Activated T-cell treated with anti-CD3 and anti-CD28 coated beads, Interleukin-2, amount 50 U/mL, for 4 hours (primary cell): ENCODE data around the gene IRF7. TPM values are rescaled to one million over a fixed set of nuclear protein-coding genes. Genes with fewer than 3 reads are reported as not detected.

ENCODE experiments used
- ATAC-seq, 2 donors: fragments of 200-7000 bp; cut with Tn5 transposase; one replicate each; pipeline ENCODE4 v1.10.0; 2021
- DNase-seq: peaks from one replicate; pipeline ENCODE4 v3.0.0-alpha.2; 2020
- H3K27me3 Mint-ChIP-seq: one replicate; pipeline ENCODE4 v1.8.0; 2021; ENCODE audit warnings: low read depth, mixed read lengths
- H3K36me3 Mint-ChIP-seq: one replicate; pipeline ENCODE4 v1.8.0; 2022; ENCODE audit warnings: mixed read lengths; ENCODE audit not compliant: insufficient read depth
- H3K4me1 Mint-ChIP-seq: one replicate; pipeline ENCODE4 v1.8.0; 2021; ENCODE audit warnings: low read depth, mixed read lengths
- H3K4me3 Mint-ChIP-seq: one replicate; pipeline ENCODE4 v1.8.0; 2021; ENCODE audit warnings: mild to moderate bottlenecking, moderate library complexity, mixed read lengths
- H3K9me3 Mint-ChIP-seq: one replicate; pipeline ENCODE4 v1.8.0; 2021; ENCODE audit warnings: mixed read lengths
- total RNA-seq, 3 donors: library from RNA; stranded (reverse); gene quantifications; one replicate each; pipeline ENCODE4 v1.2.1, GENCODE V29; 2021

Gene IRF7
- total RNA-seq, 3 donors from 2014 or later = 16.3 to 26.7 (median 17.7) TPM

DNA sequence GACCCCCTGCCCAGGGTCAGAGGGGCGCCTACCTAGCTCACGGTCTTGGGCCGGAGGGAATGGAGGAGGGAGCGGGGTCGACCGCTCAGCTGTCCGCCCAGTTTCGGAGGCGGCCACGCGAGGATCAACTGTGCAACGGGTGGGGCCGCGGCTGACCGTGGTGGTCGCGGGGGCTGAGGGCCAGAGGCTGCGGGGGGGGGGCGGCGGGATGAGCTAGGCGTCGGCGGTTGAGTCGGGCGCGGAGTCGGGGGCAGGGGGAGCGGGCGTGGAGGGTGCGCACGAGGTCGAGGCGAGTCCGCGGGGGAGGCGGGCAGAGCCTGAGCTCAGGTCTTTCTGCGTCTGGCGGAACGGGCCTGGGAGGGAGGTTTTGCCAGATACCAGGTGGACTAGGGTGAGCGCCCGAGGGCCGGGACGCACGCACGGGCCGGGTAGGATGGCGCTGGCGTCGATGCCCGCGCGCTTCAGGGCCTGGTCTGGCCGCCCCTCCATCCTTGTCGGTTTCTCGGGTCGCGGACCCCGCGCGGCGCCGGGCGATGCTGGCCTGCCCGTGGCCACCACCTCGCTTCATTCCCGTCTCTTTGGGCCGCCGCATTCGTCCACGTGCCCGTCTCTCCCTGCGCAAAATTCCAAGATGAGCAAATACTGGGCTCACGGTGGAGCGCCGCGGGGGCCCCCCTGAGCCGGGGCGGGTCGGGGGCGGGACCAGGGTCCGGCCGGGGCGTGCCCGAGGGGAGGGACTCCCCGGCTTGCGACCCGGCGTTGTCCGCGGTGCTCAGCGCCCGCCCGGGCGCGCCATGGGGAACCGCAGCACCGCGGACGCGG, 21.0 kb upstream of the IRF7 start, which contains the start of gene DRD4:
TSS of gene DRD4 (plus strand) at position 759 of the 822 bp plus-strand sequence. CDS start at position 795, 36 bp downstream.
- ATAC-seq (peak in 1 of 2 donors; percentile 29), DNase-seq (no peak)
- H3K36me3 Mint-ChIP-seq = no peaks in the 10 kb centered on the region
- no peaks in the 10 kb centered on the region for H3K9me3 Mint-ChIP-seq
- H3K4me1 Mint-ChIP-seq = peaks cover 15% of the 10 kb centered on the region
- peaks cover 32% of the 10 kb centered on the region for H3K27me3 Mint-ChIP-seq
- no peak within 1 kb of the TSS for H3K4me3 Mint-ChIP-seq

- DNase-seq (no peak), ATAC-seq (no peak)
- Mint-ChIP-seq H3K36me3 (no peaks in the 10 kb centered on the region), H3K9me3 (no peaks in the 10 kb centered on the region), H3K4me3 (no peak overlapping the region), H3K27me3 (peaks cover 32% of the 10 kb centered on the region), H3K4me1 (peaks cover 15% of the 10 kb centered on the region)
Observed at GRCh38 chr11:635945-636510, 20.3 kb upstream of the IRF7 start.

GRCh38 chr11:630871-631270, 15.1 kb upstream of the IRF7 start:
- DNase-seq = no peak
- H3K9me3 Mint-ChIP-seq = no peaks in the 10 kb centered on the region
- peaks cover 21% of the 10 kb centered on the region for H3K4me1 Mint-ChIP-seq
- no peaks in the 10 kb centered on the region for H3K36me3 Mint-ChIP-seq
- peaks cover 29% of the 10 kb centered on the region for H3K27me3 Mint-ChIP-seq
- no peak for ATAC-seq
- H3K4me3 Mint-ChIP-seq = no peak overlapping the region

GRCh38 chr11:629237-629583, 13.5 kb upstream of the IRF7 start:
- no peaks in the 10 kb centered on the region for H3K36me3 Mint-ChIP-seq
- peak overlapping the region; percentile 48 for H3K4me3 Mint-ChIP-seq
- H3K27me3 Mint-ChIP-seq = peaks cover 37% of the 10 kb centered on the region
- ATAC-seq (peak in 1 of 2 donors; percentile 22), DNase-seq (no peak)
- H3K4me1 Mint-ChIP-seq = peaks cover 21% of the 10 kb centered on the region
- no peaks in the 10 kb centered on the region for H3K9me3 Mint-ChIP-seq

- ATAC-seq (no peak), DNase-seq (no peak)
- peak overlapping the region; percentile 55 for H3K4me3 Mint-ChIP-seq
- peaks cover 37% of the 10 kb centered on the region for H3K27me3 Mint-ChIP-seq
- peaks cover 21% of the 10 kb centered on the region for H3K4me1 Mint-ChIP-seq
- no peaks in the 10 kb centered on the region for H3K9me3 Mint-ChIP-seq
- H3K36me3 Mint-ChIP-seq = no peaks in the 10 kb centered on the region
Observed at GRCh38 chr11:628056-628455, 12.3 kb upstream of the IRF7 start.

DNA sequence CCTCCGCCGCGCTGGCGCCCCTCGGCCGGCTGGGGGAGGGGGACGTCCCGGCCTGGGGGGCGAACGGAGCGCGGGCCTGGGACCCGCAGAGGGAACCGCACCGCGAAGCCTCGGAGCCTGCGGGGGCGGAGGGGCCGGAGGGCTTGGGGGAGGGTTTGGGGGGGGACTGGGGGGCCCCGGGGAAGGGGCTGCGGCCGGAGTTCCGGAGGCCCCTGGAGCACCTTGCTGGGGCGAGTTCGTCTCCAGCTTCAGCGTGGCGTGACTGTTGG, 11.5 kb upstream of the IRF7 start:
- Mint-ChIP-seq H3K9me3 (no peaks in the 10 kb centered on the region), H3K36me3 (no peaks in the 10 kb centered on the region), H3K4me3 (no peak overlapping the region), H3K27me3 (peaks cover 37% of the 10 kb centered on the region), H3K4me1 (peaks cover 21% of the 10 kb centered on the region)
- DNase-seq (no peak), ATAC-seq (no peak)

GRCh38 chr11:626475-627307, 10.9 kb upstream of the IRF7 start, which contains the start of gene SCT:
SCT (minus strand) TSS chr11:627181; CDS start chr11:627143, 38 bp downstream.
- DNase-seq (no peak), ATAC-seq (no peak)
- Mint-ChIP-seq H3K36me3 (no peaks in the 10 kb centered on the region), H3K27me3 (peaks cover 37% of the 10 kb centered on the region), H3K4me3 (no peak within 1 kb of the TSS), H3K9me3 (no peaks in the 10 kb centered on the region), H3K4me1 (peaks cover 21% of the 10 kb centered on the region)

DNA sequence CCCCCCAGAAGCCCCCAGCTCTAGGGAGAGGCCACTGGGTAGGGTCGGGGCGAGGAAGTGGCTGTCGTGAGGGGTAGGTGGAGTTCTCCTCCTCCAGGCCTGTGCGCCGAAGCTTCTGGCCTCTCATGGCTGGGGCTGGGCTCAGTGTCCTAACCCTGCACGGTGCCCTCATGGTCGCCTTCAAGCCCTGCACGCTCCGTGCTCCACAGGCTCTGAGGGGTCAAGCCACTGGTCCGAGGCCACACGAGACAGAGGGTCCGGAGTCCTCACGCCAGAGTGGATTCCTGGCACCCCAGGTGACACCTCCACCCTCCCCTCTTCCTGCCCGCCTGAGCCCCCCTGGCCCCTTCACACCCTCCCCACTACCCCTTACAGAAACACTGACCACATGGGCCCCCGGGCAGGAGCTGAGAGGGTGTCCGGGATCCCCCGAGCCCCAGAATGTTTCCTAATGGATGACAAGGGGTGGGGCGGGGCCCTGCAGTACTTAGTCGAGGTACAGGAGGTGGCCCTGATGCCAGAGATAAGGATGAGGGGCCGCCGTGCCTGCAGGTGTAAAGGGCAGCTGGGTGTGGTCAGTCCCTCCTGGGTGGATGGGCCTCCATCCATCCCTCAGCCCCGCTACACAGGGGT, 10.0 kb upstream of the IRF7 start:
- ATAC-seq (no peak), DNase-seq (no peak)
- Mint-ChIP-seq H3K4me3 (no peak overlapping the region), H3K36me3 (no peaks in the 10 kb centered on the region), H3K9me3 (no peaks in the 10 kb centered on the region), H3K4me1 (peaks cover 21% of the 10 kb centered on the region), H3K27me3 (peaks cover 37% of the 10 kb centered on the region)

- DNase-seq (no peak), ATAC-seq (no peak)
- Mint-ChIP-seq H3K9me3 (no peaks in the 10 kb centered on the region), H3K4me1 (peaks cover 21% of the 10 kb centered on the region), H3K4me3 (no peak within 1 kb of the TSS), H3K36me3 (no peaks in the 10 kb centered on the region), H3K27me3 (peaks cover 37% of the 10 kb centered on the region)
Observed at GRCh38 chr11:624705-625635, 9.2 kb upstream of the IRF7 start, which contains the start of gene CDHR5. CDHR5 (minus strand) TSS chr11:624955; CDS start chr11:624902, 53 bp downstream.

- no peak for ATAC-seq
- H3K4me3 Mint-ChIP-seq = no peak overlapping the region
- no peaks in the 10 kb centered on the region for H3K9me3 Mint-ChIP-seq
- no peak for DNase-seq
- H3K4me1 Mint-ChIP-seq = peaks cover 15% of the 10 kb centered on the region
- H3K27me3 Mint-ChIP-seq = peaks cover 35% of the 10 kb centered on the region
- H3K36me3 Mint-ChIP-seq = no peaks in the 10 kb centered on the region
Observed at GRCh38 chr11:623999-624704, 8.4 kb upstream of the IRF7 start.

GRCh38 chr11:623349-623869, 7.7 kb upstream of the IRF7 start:
- ATAC-seq = no peak
- H3K9me3 Mint-ChIP-seq = no peaks in the 10 kb centered on the region
- DNase-seq = no peak
- no peak overlapping the region for H3K4me3 Mint-ChIP-seq
- no peaks in the 10 kb centered on the region for H3K36me3 Mint-ChIP-seq
- peaks cover 29% of the 10 kb centered on the region for H3K27me3 Mint-ChIP-seq
- H3K4me1 Mint-ChIP-seq = peaks cover 8% of the 10 kb centered on the region

DNA sequence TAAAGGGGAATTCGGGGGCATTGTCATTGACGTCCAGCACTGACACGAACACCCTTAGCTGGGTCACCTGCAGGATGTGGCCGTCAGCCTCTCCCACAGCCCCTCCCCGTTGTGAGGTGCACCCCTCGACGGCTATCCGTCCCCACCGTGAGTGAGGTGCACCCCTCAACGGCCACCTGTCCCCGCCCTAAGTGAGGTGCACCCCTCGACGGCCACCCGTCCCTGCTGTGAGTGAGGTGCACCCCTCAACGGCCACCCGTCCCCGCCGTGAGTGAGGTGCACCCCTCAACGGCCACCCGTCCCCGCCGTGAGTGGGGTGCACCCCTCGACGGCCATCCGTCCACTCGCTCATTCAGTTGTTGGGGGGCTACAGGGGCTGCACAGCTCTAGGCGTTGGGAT, 6.1 kb upstream of the IRF7 start:
- no peaks in the 10 kb centered on the region for H3K4me1 Mint-ChIP-seq
- ATAC-seq (no peak), DNase-seq (no peak)
- peaks cover 18% of the 10 kb centered on the region for H3K27me3 Mint-ChIP-seq
- H3K4me3 Mint-ChIP-seq = no peak overlapping the region
- H3K9me3 Mint-ChIP-seq = no peaks in the 10 kb centered on the region
- H3K36me3 Mint-ChIP-seq = no peaks in the 10 kb centered on the region
